ENCODE measurements around the gene VANGL2.
A peak's percentile ranks its signal among the peaks of the same experiment; 100 is the strongest.

The VANGL2 gene

GRCh38 chr1:160400223-160400645 is at the start of gene VANGL2:
Gene VANGL2, plus strand, starts transcription at chr1:160400564. Its CDS starts 15,274 bp downstream, at chr1:160415838.
- DNase-seq: peak; percentile 82

- no peak for DNase-seq
Measured at GRCh38 chr1:160351629-160352028, 48.7 kb upstream of the VANGL2 start.

GRCh38 chr1:160352555-160352954 is 47.8 kb upstream of the VANGL2 start:
- no peak for DNase-seq

- no peak for DNase-seq
Measured at GRCh38 chr1:160353223-160353622, 47.1 kb upstream of the VANGL2 start.

DNA sequence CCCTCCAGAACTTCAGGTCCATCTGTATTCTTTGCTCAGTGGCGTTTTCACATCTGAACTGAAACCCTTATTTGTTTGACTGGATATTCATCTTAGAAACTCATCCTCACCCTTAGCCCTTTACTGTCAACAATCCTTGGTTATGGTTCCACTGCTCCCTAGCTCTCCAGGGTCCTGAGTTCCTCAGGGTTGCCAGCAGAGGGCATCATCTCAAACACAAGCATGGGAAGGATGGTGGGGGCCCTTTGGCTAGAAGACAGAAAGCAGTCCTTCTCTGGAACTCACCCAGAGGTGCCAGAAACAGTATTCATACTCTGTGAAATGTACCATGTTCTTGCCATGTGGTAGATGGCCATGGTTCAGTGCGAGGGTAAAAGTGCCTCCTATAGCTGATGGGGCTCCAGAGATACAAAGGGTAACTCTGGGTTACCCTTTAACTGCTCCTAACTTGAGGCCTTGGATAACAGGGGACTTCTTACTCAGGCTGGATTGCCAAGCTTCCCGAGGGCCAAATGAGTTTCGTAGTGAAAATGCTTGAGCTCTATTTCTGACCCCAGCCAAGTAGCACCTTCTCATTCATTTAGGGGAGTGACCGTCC is 45.9 kb upstream of the VANGL2 start:
- peak; percentile 36 for DNase-seq

GRCh38 chr1:160357286-160358002 is 42.9 kb upstream of the VANGL2 start:
- DNase-seq: peak; percentile 19

GRCh38 chr1:160358073-160358472 is 42.3 kb upstream of the VANGL2 start:
- no peak for DNase-seq

- DNase-seq: no peak
Measured at GRCh38 chr1:160359559-160360226, 40.7 kb upstream of the VANGL2 start.

DNA sequence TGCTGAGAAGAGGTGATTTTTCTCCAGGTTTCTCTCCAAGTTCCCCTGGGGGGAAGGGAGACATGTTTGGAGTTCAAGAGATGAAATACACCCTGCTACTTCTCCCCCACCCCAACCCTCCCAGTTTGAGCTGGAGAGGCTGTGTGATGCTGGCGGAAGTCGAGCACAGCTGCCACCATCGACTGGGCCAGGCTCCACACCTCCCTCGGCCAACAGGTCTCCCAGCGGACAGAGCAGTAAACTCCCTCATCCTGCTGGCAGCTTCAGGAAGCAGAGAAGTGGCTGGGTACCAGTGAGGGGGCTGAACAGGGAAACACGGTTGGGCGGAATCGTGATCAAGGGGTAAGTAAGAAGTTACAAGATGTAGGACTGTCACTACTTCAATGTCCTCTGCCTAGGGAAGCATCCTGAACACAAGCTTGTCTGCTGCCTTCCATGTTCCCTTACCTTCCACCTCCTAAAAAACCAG is 40.1 kb upstream of the VANGL2 start:
- DNase-seq: no peak

DNA sequence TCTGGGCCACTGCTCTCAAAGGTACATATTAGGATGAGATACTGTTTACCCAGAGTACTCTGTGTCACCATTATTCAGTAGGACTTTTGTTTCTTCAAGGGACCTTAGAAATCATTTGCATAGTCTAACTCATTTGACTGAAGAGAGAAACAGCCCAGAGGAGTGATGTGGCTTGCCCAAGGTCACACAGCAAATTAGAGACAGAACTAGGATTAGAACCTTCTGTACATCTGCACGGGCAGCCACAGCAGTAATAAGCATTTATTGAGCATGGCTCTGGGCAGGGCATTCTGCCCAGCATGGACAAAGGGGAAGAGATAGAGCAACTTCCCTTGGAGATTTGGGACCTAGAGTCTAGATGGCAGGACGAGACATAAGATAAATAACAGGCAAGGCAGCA is 39.2 kb upstream of the VANGL2 start:
- DNase-seq: no peak

DNA sequence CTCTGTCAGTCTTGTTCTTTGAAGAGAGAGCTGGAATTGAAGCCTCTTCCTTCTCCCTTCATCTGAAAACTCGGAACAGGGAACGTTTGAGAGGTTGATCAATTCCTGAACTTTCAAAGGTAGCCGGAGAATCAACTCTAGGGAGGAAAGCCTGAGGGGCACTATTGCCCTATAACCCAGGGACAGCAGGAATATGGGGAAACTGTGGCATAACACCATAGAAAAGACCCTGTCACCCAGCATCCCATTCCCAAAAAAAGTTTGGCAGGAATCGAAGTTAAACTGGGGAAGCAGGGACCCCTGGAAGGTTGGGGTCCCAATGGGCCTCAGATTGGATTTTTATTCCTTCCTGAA is 38.6 kb upstream of the VANGL2 start:
- no peak for DNase-seq

DNA sequence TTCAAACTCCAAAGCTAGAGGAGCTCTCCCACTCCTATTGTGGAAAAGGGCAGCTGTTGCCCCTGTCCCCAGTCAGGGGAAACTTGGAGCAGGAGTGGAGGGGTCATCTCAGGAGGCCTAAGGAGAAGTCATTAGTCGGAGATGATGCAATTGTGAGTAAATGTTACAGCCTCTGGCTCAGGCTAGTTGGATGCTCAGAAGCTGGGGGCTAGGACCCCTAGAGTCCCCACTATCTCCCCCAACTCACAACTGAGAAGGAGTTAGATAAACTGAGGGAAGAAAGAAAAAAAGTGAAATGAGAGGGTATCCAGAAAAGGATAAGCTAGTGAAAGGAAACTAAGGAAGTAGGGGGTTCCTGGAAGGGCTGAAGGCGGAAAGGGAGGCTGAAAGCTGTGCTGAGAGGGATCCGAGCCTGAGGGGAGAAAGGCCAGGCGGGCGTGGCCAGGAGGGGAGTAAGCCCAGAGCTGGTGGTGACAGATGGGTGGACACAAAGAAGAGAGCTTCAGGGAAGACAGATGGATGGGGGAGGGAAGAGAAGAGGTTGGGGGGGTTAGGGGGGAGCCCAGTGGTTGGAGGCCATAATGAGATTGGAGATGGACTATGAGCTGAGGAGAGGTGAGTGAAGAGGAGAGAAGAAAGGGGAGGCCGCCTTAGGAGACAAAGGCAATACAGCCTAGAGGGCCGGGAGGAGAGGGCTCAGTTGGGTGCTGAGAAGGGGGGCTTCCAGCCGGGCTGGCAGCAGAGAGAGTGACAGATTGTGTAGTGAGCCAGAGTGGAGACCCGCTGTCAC is 38.0 kb upstream of the VANGL2 start:
- DNase-seq: peak; percentile 26

DNA sequence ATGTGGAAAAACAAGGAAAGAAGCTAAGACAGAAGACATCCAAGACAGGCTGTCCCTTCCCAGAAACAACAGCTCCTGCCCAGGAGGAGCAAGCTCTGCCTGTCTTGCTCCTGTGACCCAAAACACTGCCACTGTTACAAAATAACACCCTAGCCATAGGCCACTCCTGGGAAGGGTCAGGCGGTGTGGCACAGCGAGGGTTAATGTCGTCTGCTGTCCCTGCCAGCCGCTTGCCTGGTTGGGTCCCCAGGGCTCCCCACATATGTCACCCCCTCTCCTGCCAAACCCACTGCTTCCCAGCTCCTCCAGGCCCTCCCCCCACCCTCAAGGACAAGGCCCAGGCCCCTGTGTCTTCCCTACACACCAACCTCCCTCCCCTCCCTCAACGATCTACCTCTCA is 37.4 kb upstream of the VANGL2 start:
- DNase-seq: no peak

DNA sequence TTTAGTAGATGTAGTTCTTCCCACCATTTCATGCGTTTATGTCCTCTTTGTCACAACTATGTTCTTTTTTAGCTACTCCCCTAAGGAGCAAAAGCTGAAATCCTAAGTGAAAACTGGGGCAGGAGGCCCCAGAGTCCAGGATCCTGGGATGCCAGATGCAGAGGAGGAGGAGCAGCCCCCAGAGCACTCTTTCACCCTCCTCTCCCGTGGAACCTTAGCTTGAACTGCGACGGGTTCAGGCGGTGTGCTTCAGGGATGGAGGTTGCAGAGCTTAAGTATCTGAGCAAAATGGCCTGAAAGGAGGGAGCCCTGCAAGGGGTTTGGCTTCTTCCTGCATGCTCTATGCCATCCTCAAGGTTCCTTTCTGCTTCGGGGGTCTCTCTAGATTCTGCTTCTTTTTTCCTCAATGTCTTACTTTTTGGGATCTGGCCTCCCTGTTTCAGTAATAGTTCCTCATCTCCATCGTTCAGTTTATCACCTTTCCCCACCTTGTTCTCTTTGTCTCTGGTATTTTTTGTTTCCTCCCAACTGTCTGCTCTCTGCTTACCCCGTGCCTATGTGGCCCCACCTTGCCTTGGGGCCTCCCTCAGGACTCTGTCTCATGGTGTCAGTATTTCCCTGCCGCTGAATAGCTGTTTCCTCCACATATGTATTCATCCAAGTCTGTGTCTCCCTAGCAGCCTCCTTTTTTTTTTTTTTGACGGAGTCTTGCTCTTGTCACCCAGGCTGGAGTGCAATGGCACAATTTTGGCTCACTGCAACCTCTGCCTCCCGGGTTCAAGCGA is 36.2 kb upstream of the VANGL2 start:
- DNase-seq: no peak

DNA sequence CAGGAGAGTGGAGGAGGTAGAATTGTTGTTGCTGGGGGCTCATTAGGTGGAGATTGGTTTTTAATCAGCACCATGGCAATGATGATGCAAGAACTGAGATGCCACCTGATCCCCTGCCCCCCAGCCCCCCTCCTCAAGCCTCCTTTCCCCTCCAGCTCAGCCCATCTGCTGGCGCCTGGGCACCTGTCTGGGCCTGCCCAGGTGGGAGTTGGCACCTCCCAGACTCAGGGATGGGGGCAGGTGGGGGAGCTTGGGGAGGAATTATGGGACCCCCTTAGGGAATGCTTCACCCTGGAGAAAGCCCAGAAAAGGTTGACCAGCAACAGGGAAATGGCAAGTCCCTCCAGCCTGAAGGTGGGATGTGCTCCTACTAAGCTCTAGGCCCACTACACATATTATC is 35.0 kb upstream of the VANGL2 start:
- no peak for DNase-seq

DNA sequence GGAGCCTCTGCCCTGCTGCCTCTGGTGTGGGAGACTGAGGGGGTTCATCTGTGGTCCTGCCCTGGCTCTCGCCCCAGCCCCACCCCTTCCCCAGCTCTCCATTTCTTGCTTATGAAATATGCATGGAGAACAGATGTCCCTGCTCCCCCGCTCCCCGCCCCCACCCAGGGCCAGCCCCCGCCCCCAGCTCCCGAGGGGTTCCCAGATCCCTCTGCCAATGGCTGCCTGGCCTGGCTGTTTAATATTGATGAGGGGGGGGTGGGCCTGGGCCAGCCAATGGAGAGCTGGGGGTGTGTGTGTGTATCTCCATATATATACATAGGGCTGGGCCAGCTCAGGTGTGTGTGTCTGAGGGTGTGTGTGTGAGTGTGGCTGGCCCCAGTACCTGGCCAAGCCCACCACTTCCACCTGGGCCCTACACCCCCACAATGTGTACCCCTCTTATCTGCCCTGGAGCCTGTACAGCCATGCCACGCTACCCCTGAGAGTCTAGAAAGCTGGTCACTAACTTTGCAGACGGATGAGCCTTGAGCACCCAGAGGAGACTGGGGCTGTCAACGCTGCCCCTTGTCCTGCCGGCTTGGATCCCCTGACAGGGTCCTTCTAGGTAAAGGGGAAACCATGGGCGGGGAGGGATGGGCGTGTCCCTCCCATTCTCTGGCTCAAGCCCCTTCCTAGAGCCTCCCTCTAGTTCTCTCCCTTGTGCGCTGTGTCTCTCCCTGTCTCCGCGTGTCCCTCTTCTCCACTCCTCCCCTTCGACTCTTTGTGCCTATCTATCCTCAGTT is 33.4 kb upstream of the VANGL2 start, which contains the start of gene NHLH1:
Gene NHLH1 (plus strand): TSS at position 341 of the 785 bp plus-strand sequence. CDS start 3,661 bp downstream, outside the sequence.
- no peak for DNase-seq

DNA sequence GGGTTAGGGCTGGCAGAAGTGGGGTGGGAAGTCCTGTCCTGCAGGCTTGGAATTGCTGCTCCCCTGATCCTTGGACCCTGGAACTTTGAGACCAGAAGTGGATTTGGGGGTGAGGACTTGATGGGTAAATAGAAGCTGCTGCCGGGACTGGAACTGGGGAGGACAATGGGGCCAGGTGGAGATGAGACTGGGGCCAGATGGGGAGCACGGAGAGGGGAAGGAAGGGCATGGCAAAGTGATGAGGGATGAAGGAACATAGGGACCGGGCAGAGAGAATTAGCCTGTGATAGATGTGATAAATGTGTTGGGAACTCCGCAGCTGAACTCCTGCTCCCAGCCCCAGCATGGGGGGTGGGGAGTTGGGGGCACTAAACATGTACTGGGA is 32.9 kb upstream of the VANGL2 start:
- DNase-seq: no peak

- no peak for DNase-seq
Measured at GRCh38 chr1:160367934-160368923, 32.1 kb upstream of the VANGL2 start.

DNA sequence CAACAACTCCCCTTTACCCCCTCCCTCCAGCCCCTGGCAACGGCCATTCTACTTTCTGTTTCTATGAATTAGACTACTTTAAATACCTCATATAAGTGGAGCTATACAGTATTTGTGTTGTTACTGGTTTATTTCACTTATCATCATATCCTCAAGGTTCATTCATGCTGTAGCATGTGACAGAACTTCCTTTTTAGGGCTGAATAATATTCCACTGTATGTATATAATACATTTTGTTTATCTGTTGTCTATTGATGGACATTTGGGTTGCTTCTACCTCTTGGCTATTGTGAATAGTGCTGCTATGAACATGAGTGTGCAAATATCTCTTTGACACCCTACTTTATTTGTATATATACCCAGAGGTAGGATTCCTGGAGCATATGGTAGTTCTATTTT is 31.3 kb upstream of the VANGL2 start:
- no peak for DNase-seq

Data from fibroblast of skin of right biceps (primary cell).